GM12801 (cell line): ENCODE measurements around the gene TBL1X.

Experiments used
- CTCF ChIP-seq: IDR thresholded peaks from one replicate; pipeline ENCODE4 v1.5.1; 2011; ENCODE audit warnings: control low read depth; ENCODE audit not compliant: insufficient read length; ENCODE audit errors: extremely low read depth

TBL1X gene

GRCh38 chrX:9530848-9531274 lies 66.0 kb downstream of the TBL1X start:
- TF ChIP-seq CTCF = no peak

GRCh38 chrX:9532349-9532748 lies 67.5 kb downstream of the TBL1X start:
- no peak for TF ChIP-seq CTCF

GRCh38 chrX:9533611-9534010 lies 68.8 kb downstream of the TBL1X start:
- TF ChIP-seq CTCF = no peak

- no peak for TF ChIP-seq CTCF
Measured at GRCh38 chrX:9534686-9535085, 69.8 kb downstream of the TBL1X start.

GRCh38 chrX:9535101-9535500 lies 70.2 kb downstream of the TBL1X start:
- no peak for TF ChIP-seq CTCF

- TF ChIP-seq CTCF = no peak
Measured at GRCh38 chrX:9537781-9538180, 72.9 kb downstream of the TBL1X start.

- TF ChIP-seq CTCF = no peak
Measured at GRCh38 chrX:9538544-9539045, 73.7 kb downstream of the TBL1X start.
